ENCODE data around the gene CNIH3.

The CNIH3 gene

DNA sequence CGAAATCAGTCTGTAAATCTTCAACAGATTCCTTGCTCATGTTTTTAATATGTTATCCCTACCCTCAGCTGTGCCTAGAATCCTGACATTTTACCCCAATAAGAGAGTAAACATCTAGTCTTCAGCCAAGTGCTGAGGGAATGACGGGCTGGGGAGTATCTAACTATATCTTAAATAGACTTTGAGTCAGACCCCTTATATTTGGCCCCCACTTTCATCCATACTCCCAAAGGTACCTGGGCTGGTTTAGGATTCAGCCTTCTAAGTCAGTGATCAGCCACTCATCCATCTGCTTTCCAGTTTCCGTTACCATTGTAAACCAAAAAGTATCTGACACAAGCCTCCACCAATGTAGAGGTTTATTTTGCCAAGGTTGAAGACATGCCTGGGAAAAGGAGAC is 36.1 kb upstream of the CNIH3 start:
- Histone ChIP-seq H3K27me3 (ENCODE audit: control insufficient read depth, insufficient read depth, low read length) (no peaks in the 10 kb centered on the region), H3K4me2 (ENCODE audit: low read length) (no peak overlapping the region), H3K9me3 (ENCODE audit: control insufficient read depth, low read length) (no peaks in the 10 kb centered on the region), H3K36me3 (ENCODE audit: control insufficient read depth, insufficient read depth, low read length) (no peaks in the 10 kb centered on the region), H3K79me2 (no peaks in the 10 kb centered on the region), H2AFZ (no peak overlapping the region), H3K9ac (no peak overlapping the region), H3K4me3 (ENCODE audit: low read depth, low read length) (no peak overlapping the region), H3K4me1 (no peaks in the 10 kb centered on the region), H3K27ac (no peak overlapping the region)
- TF ChIP-seq, protein P1, sequence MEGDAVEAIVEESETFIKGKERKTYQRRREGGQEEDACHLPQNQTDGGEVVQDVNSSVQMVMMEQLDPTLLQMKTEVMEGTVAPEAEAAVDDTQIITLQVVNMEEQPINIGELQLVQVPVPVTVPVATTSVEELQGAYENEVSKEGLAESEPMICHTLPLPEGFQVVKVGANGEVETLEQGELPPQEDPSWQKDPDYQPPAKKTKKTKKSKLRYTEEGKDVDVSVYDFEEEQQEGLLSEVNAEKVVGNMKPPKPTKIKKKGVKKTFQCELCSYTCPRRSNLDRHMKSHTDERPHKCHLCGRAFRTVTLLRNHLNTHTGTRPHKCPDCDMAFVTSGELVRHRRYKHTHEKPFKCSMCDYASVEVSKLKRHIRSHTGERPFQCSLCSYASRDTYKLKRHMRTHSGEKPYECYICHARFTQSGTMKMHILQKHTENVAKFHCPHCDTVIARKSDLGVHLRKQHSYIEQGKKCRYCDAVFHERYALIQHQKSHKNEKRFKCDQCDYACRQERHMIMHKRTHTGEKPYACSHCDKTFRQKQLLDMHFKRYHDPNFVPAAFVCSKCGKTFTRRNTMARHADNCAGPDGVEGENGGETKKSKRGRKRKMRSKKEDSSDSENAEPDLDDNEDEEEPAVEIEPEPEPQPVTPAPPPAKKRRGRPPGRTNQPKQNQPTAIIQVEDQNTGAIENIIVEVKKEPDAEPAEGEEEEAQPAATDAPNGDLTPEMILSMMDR (IDR thresholded peaks at IDR 0.05) = no peak

DNA sequence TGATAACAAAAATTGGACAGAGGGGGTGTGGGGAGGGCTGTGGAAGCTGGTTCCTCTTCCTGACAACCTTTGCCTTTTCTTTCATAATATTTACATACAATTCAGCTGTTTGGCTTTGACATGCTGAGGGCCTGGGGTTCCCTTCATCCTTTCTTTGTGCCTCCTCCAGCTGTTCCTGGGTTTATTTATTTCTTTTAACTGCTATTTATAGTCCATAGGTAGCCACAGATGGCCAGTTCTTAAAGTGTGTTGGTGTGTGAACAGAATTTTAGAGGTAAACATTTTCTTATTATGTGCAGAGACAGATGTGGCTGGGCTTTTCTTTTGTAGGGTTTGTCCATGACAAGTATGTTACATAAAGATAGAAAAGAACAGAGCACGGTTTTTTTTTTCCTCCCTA is 34.1 kb upstream of the CNIH3 start:
- Histone ChIP-seq H3K9me3 (ENCODE audit: control insufficient read depth, low read length) (no peaks in the 10 kb centered on the region), H3K9ac (no peak overlapping the region), H3K79me2 (no peaks in the 10 kb centered on the region), H3K27me3 (ENCODE audit: control insufficient read depth, insufficient read depth, low read length) (no peaks in the 10 kb centered on the region), H3K27ac (no peak overlapping the region), H3K4me3 (ENCODE audit: low read depth, low read length) (no peak overlapping the region), H3K4me1 (no peaks in the 10 kb centered on the region), H3K4me2 (ENCODE audit: low read length) (no peak overlapping the region), H3K36me3 (ENCODE audit: control insufficient read depth, insufficient read depth, low read length) (no peaks in the 10 kb centered on the region), H2AFZ (no peak overlapping the region)
- TF ChIP-seq, protein P1 (IDR thresholded peaks at IDR 0.05) = no peak

DNA sequence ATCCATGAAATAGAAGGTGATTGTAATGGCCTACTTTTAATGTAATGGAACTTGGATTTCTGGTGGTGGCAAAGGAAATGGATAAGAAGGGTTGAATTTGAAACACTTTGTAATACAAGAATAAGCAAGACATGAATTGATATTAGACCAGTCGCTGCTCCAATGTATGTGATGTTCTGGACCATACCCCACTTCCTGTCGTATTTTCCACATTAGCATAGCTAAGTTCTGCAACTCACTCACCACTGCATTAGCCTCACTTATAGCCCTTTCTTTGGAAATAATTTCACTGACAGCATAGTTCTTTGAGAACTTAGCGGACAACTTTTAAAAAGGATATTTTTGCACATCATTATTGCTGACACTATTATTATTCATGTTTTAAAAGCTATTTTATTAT is 32.3 kb upstream of the CNIH3 start:
- H3K4me2 ChIP-seq (ENCODE audit: low read length) = no peak overlapping the region
- no peaks in the 10 kb centered on the region for H3K9me3 ChIP-seq (ENCODE audit: control insufficient read depth, low read length)
- H3K9ac ChIP-seq = no peak overlapping the region
- no peaks in the 10 kb centered on the region for H3K36me3 ChIP-seq (ENCODE audit: control insufficient read depth, insufficient read depth, low read length)
- no peak overlapping the region for H3K27ac ChIP-seq
- H3K27me3 ChIP-seq (ENCODE audit: control insufficient read depth, insufficient read depth, low read length) = no peaks in the 10 kb centered on the region
- no peak overlapping the region for H3K4me3 ChIP-seq (ENCODE audit: low read depth, low read length)
- H2AFZ ChIP-seq = no peak overlapping the region
- TF ChIP-seq, protein P1 (IDR thresholded peaks at IDR 0.05) = no peak
- no peaks in the 10 kb centered on the region for H3K4me1 ChIP-seq
- H3K79me2 ChIP-seq = no peaks in the 10 kb centered on the region

DNA sequence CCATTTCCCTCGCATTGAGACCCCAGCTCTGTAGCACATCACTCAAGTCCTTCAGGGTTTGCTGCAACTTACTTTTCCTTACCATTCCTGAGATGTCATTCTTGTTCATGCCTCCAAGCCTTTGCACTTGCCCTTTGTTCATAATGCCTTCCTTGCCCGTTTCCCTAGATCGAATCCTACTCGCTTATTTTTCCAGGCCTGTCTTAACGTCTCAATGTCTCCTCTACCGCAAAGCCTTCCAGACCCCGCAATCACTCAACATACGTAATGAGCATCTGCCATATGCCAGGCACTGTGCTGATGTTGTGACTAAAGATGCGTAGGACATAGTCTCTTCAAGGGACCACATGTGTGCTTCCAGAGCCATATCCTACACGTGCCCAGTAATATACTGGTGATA is 31.1 kb upstream of the CNIH3 start:
- Histone ChIP-seq H3K27ac (no peak overlapping the region), H3K9me3 (ENCODE audit: control insufficient read depth, low read length) (no peaks in the 10 kb centered on the region), H3K4me3 (ENCODE audit: low read depth, low read length) (no peak overlapping the region), H3K36me3 (ENCODE audit: control insufficient read depth, insufficient read depth, low read length) (no peaks in the 10 kb centered on the region), H3K9ac (no peak overlapping the region), H3K27me3 (ENCODE audit: control insufficient read depth, insufficient read depth, low read length) (no peaks in the 10 kb centered on the region), H3K4me2 (ENCODE audit: low read length) (no peak overlapping the region), H3K4me1 (no peaks in the 10 kb centered on the region), H2AFZ (no peak overlapping the region), H3K79me2 (no peaks in the 10 kb centered on the region)
- TF ChIP-seq, protein P1 (IDR thresholded peaks at IDR 0.05) = no peak

DNA sequence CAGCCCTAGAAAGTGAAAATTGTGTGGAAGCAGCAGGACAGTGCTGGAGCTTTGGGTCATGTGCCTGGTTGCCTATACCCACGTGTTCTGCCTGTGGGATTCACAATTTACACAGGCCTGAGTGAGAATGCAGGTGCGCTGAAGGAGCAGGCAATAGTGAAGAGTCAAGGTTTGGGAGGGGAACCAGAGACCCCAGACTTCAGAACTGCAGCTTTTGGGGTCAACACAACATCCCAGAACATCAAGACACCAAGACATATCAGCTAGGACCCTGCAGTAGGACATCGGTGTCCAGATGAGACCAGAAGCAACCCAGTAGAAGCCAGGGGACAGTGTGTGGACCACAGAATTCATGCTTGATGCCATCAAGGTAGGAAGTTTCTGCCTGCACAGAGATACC is 29.1 kb upstream of the CNIH3 start:
- Histone ChIP-seq H3K9ac (no peak overlapping the region), H3K36me3 (ENCODE audit: control insufficient read depth, insufficient read depth, low read length) (no peaks in the 10 kb centered on the region), H3K27me3 (ENCODE audit: control insufficient read depth, insufficient read depth, low read length) (no peaks in the 10 kb centered on the region), H3K4me2 (ENCODE audit: low read length) (no peak overlapping the region), H3K79me2 (no peaks in the 10 kb centered on the region), H3K4me1 (no peaks in the 10 kb centered on the region), H3K9me3 (ENCODE audit: control insufficient read depth, low read length) (no peaks in the 10 kb centered on the region), H2AFZ (no peak overlapping the region), H3K27ac (no peak overlapping the region), H3K4me3 (ENCODE audit: low read depth, low read length) (no peak overlapping the region)
- TF ChIP-seq, protein P1 (IDR thresholded peaks at IDR 0.05) = no peak

Measured in parathyroid adenoma (tissue), 2 donors.